T1000 (cell line): ENCODE data around the gene GNGT2.

Experiments
- DNase-seq: peaks from one replicate; lab custom pipeline; 2025; ENCODE audit warnings: mixed read lengths; lab: John Stamatoyannopoulos, UW

The GNGT2 gene

DNA sequence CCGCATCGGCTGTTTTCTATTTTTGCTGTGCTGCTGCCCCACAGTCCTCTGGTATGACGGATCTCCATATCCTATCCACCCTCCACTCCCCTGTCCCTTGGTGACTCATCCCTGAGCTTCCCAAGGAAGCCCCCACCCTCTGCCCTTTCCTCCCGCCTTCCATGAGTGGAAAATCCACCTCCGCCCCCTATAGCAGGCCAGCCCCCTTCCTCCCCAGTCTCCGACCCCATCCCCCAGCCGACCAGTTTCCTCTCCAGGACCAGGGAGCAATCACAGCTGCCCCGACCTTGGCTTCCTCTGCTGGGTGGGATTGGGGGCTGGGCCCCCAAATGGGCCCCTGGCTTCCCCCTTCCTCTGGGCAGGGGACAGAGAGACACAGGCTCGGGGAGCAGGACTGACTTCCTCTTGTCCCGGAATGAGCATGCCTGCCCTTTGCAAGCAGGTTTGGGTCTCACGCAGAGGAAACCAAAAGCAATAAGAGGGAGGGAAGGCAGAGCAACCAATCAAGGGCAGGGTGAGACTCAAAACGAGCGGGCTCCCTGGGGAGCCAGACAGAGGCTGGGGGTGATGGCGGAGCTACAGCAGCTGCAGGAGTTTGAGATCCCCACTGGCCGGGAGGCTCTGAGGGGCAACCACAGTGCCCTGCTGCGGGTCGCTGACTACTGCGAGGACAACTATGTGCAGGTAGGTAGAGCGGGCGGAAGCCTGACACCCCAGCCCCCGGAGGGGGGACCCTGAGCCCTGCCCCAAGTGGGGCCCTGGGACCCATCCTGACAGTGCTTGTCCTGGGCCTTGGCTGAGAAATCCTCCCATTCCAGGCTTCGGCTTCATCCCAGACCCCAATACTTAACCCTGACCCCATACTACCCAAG lies at the start of gene GNGT2, which contains the start of gene ABI3:
Gene GNGT2 (minus strand): TSS at position 417 of the 872 bp plus-strand sequence. CDS start 3,152 bp downstream, outside the sequence.
Gene ABI3 (plus strand): TSS at position 550 of the 872 bp plus-strand sequence. CDS start 18 bp downstream, at position 568.
- DNase-seq: no peak

GRCh38 chr17:49259663-49260010 lies 49.3 kb upstream of the GNGT2 start:
- no peak for DNase-seq

DNA sequence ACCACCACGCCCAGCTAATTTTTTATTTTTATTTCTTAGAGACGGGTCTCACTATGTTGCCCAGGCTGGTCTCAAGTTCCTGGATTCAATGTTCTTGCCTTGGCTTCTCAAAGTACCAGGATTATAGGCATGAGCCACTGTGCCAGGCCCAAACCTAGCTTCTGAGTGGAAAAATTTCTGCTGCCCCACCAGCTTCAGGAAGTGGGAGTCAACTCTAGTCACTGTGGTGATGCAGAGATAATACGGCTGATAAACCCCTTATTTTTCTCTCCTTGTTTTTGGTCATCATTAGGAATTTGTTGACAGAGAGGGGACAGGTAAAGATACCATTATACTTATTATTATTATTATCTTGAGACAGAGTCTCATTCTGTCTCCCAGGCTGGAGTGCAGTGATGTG lies 48.0 kb upstream of the GNGT2 start:
- no peak for DNase-seq

DNA sequence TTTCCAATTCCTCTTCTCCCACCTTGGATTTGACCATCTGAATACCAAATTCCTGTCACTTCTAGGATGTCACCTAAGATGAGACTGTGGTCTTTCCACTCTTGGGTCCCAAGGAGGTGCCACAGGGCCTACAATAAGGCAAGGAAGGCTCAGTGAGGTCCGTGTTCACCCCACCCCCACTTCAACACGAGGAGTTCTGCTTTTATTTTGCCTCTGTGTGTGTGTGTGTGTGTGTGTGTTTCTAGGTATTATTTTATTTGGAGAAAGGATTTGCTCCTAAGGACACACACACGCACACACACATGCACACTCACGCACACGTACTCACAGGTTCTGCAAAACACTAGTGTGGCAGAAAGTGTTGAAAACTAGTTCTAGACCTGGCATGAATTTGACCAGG lies 44.8 kb upstream of the GNGT2 start:
- no peak for DNase-seq

GRCh38 chr17:49254066-49254465 lies 43.7 kb upstream of the GNGT2 start:
- no peak for DNase-seq

DNA sequence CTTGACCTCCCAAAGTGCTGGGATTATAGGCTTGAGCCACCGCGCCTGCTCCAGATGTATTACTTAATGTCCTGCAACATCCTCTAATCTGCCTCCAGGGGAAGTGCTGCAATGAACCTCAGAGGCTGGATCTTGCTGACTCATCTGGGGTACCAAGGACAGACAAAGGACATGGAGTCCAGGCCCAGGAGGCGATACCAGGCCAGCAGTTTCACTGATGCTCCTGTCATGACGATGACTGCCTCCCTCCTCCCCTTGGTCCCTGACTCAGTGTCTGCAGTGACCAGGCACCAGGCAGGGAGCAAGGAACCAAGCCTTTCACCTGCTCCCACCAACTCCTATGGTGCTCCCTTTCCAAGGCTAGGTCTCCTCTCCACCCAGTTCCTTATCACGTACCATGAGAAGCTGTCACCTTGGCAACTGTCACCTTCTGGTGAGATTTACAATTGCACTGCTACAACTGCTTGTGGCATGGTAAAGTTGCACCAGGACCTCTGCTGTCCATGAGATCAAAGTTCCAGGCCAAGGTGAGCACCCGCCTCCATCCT lies 41.8 kb upstream of the GNGT2 start:
- no peak for DNase-seq

DNA sequence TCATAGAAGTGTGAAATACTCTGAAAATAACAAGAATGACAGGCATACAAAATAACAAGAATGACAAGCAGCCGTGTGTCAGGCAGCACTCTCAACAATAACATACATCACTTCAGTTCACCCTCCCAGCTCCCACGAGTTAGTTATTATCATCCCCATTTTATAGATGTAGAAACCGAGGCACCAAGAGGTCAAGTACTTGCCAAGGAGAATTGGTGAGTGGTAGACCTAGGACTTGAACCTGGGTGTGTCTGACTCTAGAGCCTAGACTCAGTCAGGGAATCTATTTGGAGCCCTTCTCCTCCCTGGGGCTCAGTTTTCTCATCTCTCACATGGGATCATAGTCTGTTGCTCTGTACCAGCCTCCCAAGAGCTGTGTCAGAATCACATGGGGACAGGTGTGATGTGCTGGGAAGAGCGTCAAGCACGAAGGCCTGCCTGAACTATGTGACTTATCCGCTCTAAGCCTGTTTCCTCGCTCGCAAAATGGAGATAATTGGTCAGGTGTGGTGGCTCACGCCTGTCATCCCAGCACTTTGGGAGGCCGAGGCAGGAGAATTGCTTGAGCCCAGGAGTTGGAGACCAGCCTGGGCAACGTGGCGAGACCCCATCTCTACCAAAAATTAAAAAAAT lies 39.6 kb upstream of the GNGT2 start:
- DNase-seq: no peak

DNA sequence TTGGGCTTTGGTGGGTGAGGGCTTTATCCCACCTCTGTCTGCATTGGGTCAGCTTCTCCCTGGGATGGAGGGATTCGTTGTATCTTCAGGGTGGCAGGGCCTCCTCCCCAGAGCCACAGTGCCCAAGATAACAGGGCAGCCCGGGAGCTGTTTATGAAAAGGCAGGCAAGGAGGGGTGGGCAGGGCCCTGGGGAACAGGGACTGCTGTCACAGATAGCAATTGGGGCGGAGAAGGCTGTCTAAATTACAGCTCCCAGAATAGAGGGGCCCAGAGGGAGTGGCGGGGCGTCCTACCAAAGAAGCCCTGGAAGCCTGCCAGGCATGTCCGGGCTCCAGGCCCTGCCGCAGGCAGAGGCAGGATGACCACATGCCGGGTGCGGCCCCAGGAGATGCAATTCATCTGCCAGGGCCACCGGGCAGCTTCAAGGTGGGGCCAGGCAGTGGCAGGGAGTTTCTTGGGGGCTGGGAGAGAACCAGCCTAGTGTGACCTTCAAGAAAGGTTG lies 39.0 kb upstream of the GNGT2 start:
- no peak for DNase-seq

GRCh38 chr17:49247944-49248343 lies 37.6 kb upstream of the GNGT2 start:
- no peak for DNase-seq

- DNase-seq: no peak
Measured at GRCh38 chr17:49244839-49245238, 34.5 kb upstream of the GNGT2 start.

- DNase-seq: no peak
Measured at GRCh38 chr17:49242813-49243212, 32.4 kb upstream of the GNGT2 start.

GRCh38 chr17:49241692-49242397 lies 31.5 kb upstream of the GNGT2 start:
- DNase-seq: no peak

DNA sequence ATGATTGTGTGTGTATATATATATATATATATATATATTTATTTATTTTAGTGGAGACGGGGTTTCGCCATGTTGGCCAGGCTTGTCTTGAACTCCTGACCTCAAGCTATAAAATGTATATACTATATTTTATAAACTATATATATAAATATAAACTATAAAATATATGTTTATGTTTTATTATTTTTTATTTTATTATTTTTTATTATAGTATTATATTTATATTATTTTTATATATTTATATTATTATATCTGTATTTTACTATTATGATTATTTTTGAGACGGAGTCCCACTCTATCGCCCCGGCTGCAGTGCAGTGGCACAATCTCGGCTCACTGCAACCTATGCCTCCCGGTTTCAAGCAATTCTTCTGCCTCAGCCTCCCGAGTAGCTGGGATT lies 30.7 kb upstream of the GNGT2 start:
- DNase-seq: no peak

DNA sequence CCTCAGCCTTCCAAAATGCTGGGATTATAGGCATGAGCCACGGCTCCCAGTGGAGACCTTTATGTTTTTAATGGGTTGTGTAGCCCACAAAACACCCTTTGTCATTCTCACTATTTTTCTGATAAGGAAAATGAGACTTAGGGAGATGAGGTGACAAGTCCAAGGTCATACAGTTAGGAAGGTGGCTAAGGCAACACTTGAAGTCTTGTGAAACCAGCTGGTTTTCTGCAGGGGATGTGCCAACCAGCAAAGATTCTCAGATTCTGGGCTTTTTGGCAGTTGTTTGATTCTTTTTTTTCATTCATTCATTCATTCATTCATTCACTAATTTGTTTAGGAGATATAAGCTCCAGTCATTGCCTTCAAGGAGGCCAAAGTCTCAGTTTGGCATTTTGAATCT lies 30.2 kb upstream of the GNGT2 start:
- no peak for DNase-seq

GRCh38 chr17:49239963-49240362 lies 29.6 kb upstream of the GNGT2 start:
- DNase-seq: no peak

DNA sequence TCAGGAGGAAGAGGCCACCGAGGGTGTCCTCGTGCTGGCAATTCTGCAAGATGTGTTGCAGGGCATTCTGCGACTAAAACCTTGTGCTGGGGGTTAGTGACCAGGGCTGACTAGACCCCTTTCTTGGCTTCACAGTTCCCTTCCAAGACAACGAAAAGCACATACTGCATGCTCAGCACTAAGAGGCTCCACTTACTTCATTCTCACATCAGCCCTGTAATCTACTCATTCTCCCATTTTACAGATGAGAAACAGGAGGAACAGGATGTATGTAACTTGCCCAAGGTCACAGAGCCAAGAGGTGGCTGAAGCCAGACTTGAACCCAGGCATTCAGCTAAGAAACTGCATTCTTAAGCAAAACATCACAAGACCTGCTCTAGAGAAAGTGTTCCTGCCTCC lies 25.5 kb upstream of the GNGT2 start:
- DNase-seq: no peak

GRCh38 chr17:49234509-49235080 lies 24.2 kb upstream of the GNGT2 start:
- no peak for DNase-seq

GRCh38 chr17:49231563-49231894 lies 21.2 kb upstream of the GNGT2 start:
- no peak for DNase-seq

DNA sequence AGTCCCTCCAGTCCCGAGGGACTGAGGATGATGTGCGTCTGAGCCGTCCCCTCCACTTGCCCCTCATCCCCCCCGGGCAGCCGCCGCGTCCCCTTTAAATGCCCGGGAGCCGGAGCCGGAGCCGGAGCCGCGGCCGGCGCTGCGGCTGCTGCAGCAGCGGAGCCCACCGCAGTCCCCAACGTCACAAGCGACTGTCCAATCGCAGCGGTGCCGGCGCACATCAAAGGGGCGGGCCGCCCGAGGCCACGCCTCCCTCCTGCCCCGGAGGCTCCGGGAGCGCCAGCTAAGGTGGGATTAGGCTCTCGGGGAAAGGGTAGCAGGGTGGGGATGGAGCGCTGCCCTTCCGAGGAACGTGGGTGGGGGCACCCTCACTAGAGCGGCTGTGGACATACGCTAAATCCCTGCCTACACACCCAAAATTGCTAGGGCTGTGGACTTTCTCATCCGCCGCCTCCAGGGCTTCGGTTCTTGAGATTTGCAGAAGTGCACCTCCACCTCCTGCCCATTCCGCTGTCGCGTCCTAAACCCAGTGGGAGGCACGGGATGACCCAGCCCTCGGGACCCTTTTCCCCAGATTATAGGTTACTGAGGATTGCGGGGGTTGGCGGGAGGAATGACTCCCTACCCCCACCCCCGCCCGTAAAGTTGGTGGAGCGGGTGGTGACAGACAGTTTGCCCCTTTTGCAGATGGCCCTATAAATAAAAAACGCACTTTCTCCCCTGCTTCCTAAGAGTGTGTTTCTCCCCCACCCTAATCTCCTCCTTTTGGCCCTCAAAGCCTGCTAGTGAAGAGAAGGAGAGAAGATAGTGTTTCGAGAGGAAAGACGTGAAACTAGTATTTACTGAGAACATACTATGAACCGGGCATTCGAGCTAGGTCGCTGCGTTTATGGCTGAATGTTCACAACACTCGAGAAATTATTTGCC lies 20.5 kb upstream of the GNGT2 start, which contains the start of gene PHOSPHO1:
Gene PHOSPHO1 (minus strand): TSS at position 152 of the 927 bp plus-strand sequence. CDS start 4,096 bp downstream, outside the sequence.
- peak; percentile 71 for DNase-seq

DNA sequence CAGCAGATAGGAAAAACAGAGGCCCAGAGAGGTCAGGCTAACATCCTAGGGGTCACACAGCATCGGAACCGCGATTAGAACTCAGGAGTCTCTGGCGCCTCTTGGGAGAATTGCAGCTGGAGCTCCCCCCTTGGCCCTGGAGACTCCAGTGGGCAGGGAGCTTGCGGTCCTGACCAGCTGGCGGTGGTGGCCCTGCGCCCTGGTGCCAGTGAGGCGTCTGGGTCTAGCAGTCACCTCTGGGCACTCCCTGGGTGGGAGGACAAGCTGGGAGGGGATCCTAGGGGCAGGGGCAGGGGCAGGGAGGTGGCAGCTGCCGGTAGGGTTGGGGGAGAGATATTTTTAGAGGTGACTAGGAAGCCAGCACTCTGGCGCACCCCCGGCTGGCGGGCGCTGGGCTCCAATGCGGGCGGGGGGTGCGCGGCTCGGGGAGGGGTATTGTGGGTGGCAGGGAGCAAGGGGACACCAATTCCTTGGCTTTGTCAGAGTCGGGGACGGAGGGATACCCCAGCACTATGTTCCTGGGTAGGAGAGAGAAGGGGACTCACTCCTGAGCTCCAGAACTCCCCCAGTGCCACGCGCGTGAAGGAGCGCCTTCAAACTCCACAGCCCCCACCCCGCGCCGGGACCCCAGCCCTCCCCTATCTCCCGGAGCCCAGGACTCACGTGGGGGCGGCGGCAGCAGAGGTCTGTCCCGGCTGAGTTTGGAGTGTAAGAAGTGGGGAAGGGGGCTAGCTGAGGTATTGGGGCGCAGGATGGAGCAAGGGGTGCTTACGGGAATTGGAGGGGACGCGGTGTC lies 19.6 kb upstream of the GNGT2 start:
- DNase-seq: no peak
